T-helper 22 cell (primary cell): ENCODE data around the gene CFLAR.
"Not testable (repeated sequence)": the region's sequence is repeated elsewhere in the genome, so short reads cannot be mapped to it uniquely, and the experiment has no call there.

Source experiments
- DNase-seq: peaks from one replicate; pipeline ENCODE4 v3.0.0-alpha.2; 2020; ENCODE audit warnings: low read depth

Gene CFLAR

GRCh38 chr2:201182650-201183364 is 66.8 kb downstream of the CFLAR start, which contains the start of gene CASP10:
TSS of gene CASP10 (plus strand) at chr2:201183141. CDS start at chr2:201185778, 2,637 bp downstream.
- no peak for DNase-seq

- DNase-seq = no peak
Measured at GRCh38 chr2:201183365-201183727, 67.4 kb downstream of the CFLAR start.

- not testable (repeated sequence) for DNase-seq
Measured at GRCh38 chr2:201183835-201184234, 67.9 kb downstream of the CFLAR start.

GRCh38 chr2:201184248-201184647 is 68.3 kb downstream of the CFLAR start:
- DNase-seq = not testable (repeated sequence)

- no peak for DNase-seq
Measured at GRCh38 chr2:201185863-201186262, 69.9 kb downstream of the CFLAR start.

GRCh38 chr2:201186982-201187381 is 71.0 kb downstream of the CFLAR start:
- no peak for DNase-seq

GRCh38 chr2:201188449-201188848 is 72.5 kb downstream of the CFLAR start:
- no peak for DNase-seq

GRCh38 chr2:201191132-201191875 is 75.3 kb downstream of the CFLAR start:
- no peak for DNase-seq

GRCh38 chr2:201194097-201194496 is 78.1 kb downstream of the CFLAR start:
- no peak for DNase-seq

- DNase-seq = no peak
Measured at GRCh38 chr2:201195331-201195730, 79.4 kb downstream of the CFLAR start.

GRCh38 chr2:201196003-201196402 is 80.0 kb downstream of the CFLAR start:
- DNase-seq = no peak

- DNase-seq = no peak
Measured at GRCh38 chr2:201196803-201197202, 80.8 kb downstream of the CFLAR start.

- DNase-seq = no peak
Measured at GRCh38 chr2:201197781-201198180, 81.8 kb downstream of the CFLAR start.

GRCh38 chr2:201199847-201200246 is 83.9 kb downstream of the CFLAR start:
- no peak for DNase-seq

GRCh38 chr2:201200345-201200744 is 84.4 kb downstream of the CFLAR start:
- no peak for DNase-seq

GRCh38 chr2:201201371-201201770 is 85.4 kb downstream of the CFLAR start:
- DNase-seq = no peak

- DNase-seq = no peak
Measured at GRCh38 chr2:201203916-201204654, 88.1 kb downstream of the CFLAR start.

GRCh38 chr2:201204655-201205514 is 88.9 kb downstream of the CFLAR start:
- no peak for DNase-seq

- no peak for DNase-seq
Measured at GRCh38 chr2:201205515-201205849, 89.5 kb downstream of the CFLAR start.

- DNase-seq = no peak
Measured at GRCh38 chr2:201208563-201209252, 92.7 kb downstream of the CFLAR start.

- no peak for DNase-seq
Measured at GRCh38 chr2:201215963-201216362, 100.0 kb downstream of the CFLAR start.
